ENCODE measurements around the gene MROH7. TPM values are rescaled to one million over a fixed set of nuclear protein-coding genes. Genes with fewer than 3 reads are reported as not detected.

The MROH7 gene
- total and polyA plus RNA-seq, 2 of the 13 experiments (the other 11 are each of a cell fraction or from before 2014, with no cell fraction given): 0.09 TPM

DNA sequence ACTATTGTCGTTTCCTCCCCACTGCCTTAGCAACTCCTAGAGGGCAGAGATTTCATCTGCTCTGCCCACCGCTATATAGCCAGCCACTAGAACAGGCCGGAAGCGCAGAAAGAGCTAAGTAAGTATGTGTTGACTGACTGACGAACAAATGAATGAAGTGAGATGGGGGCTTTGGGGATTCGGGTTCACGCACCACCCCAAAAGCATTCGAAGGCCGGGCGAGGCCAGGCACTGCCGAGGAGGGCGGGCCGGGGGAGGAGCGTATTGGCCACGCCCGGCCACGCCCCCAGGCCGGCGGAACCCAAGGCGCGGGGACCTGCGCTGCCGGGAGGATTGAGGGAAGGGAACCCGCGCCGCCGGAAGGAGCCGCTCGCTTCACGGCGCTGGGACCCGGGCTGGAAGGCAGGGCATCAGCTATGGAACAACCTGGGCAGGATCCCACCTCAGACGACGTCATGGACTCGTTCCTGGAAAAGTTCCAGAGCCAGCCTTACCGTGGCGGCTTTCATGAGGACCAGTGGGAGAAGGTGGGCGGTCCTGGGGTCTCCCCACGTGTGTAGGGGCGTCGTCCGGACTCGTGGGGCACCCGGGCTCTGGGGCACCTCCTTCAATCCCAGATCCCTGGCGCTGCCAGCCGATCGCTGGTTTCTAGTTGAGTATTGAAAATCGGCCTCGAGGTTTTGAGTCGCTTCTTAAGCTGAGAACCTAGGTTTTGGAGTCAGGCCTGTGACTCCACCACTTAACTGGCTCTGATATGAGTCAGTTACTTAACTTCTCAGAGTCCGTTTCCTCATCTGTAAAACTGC lies 74.1 kb downstream of the MROH7 start, which contains the start of gene TTC4 (continued):
- TF ChIP-seq ARID2 (CRISPR knock-in tag; IDR thresholded peaks at IDR 0.05; ENCODE audit: borderline replicate concordance) (0 out of 2 replicates have a peak, but pooled peaks have one; percentile 41), JDP2 (CRISPR knock-in tag; IDR thresholded peaks at IDR 0.05; ENCODE audit: borderline replicate concordance) (no peak), FUBP1 (CRISPR knock-in tag; IDR thresholded peaks at IDR 0.05; ENCODE audit: borderline replicate concordance) (no peak), ZGPAT (CRISPR knock-in tag; IDR thresholded peaks at IDR 0.05) (peak; percentile 97), ELF3 (CRISPR knock-in tag; IDR thresholded peaks at IDR 0.05) (peak; percentile 65; the same call in 1 of the 2 replicates), ZNF639 (CRISPR knock-in tag; conservative IDR thresholded peaks at IDR 0.05) (peak; percentile 84), ZNF34 (CRISPR knock-in tag; IDR thresholded peaks at IDR 0.05; ENCODE audit: borderline replicate concordance) (peak; percentile 58; the same call in 1 of the 2 replicates), ZNF562 (CRISPR knock-in tag; IDR thresholded peaks at IDR 0.05; ENCODE audit: borderline replicate concordance) (no peak), ZNF776 (CRISPR knock-in tag; IDR thresholded peaks at IDR 0.05) (peak; percentile 69; the same call in 1 of the 2 replicates), PLRG1 (conservative IDR thresholded peaks at IDR 0.05) (no peak), ZNF543 (CRISPR knock-in tag; IDR thresholded peaks at IDR 0.05) (peak; percentile 81), GATA4 (IDR thresholded peaks at IDR 0.05; ENCODE audit: borderline replicate concordance, low read depth) (peak; percentile 69; the same call in 1 of the 2 replicates), ZBTB20 (CRISPR knock-in tag; IDR thresholded peaks at IDR 0.05; ENCODE audit: borderline replicate concordance, low read depth) (peak; percentile 72), ZNF674 (CRISPR knock-in tag; IDR thresholded peaks at IDR 0.05; ENCODE audit: low read depth) (no peak), RFXAP (CRISPR knock-in tag; IDR thresholded peaks at IDR 0.05; ENCODE audit: borderline replicate concordance) (peak; percentile 86; the same call in 1 of the 2 replicates), ELF1 (CRISPR knock-in tag; IDR thresholded peaks at IDR 0.05) (peak; percentile 53), ZNF546 (CRISPR knock-in tag; conservative IDR thresholded peaks at IDR 0.05) (0 out of 2 replicates have a peak, but pooled peaks have one; percentile 69), ZC3H13 (CRISPR knock-in tag; IDR thresholded peaks at IDR 0.05) (peak; percentile 71; the same call in 1 of the 2 replicates), TRIM24 (CRISPR knock-in tag; IDR thresholded peaks at IDR 0.05) (no peak), GABPB1 (CRISPR knock-in tag; IDR thresholded peaks at IDR 0.05) (peak; percentile 100), SNRNP70 (IDR thresholded peaks at IDR 0.05; ENCODE audit: low read depth, low read length) (no peak)
- TF ChIP-seq, protein P1, sequence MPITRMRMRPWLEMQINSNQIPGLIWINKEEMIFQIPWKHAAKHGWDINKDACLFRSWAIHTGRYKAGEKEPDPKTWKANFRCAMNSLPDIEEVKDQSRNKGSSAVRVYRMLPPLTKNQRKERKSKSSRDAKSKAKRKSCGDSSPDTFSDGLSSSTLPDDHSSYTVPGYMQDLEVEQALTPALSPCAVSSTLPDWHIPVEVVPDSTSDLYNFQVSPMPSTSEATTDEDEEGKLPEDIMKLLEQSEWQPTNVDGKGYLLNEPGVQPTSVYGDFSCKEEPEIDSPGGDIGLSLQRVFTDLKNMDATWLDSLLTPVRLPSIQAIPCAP (CRISPR knock-in tag; IDR thresholded peaks at IDR 0.05; ENCODE audit: low read depth): no peak

All from HepG2 (cell line).